Measurements from ENCODE around the gene SLC6A19. TPM values are rescaled to one million over a fixed set of nuclear protein-coding genes. Genes with fewer than 3 reads are reported as not detected.

The SLC6A19 gene
- total RNA-seq, 1 donor from 2014 or later, result not detected

DNA sequence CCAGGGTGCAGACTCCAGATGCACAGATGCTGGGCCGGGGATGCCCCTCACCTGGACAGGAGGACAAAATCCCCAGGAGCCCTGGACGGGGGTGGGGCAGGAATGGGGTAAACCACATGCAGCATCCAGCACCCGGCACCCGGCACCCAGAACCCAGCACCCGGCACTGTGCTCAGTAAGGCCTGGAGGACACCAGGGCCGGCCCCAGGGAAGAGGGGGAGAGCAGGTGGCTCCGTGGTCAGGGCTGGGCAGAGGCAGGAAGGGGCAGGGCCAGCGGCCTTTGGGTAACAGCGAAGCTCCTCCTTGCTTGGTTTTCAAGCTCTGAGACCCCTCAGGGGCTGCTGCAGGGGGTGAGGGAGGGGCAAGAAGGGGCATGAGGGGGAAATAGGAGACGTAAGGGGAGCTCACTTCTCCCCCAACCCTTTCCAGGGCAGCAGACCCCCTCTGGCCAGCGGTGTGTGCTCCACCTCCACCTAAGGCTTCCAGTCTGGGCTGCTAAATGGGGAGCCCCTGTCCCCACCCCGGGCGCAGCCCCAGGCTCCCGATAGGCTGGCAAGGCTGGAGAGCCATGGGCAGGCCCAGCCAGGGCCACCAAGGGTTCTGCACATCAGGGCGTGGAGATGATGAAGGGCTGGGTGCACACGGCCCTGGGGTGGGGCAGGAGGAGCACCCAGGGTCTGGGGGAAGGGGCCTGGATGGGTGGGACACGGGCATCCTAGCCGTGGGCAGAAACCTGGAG, 17.8 kb upstream of the SLC6A19 start:
- no peaks in the 10 kb centered on the region for H3K27me3 ChIP-seq
- H3K36me3 ChIP-seq, result no peaks in the 10 kb centered on the region
- H3K9me3 ChIP-seq (ENCODE audit: low read depth), result no peaks in the 10 kb centered on the region
- H3K9ac ChIP-seq, result no peak overlapping the region
- no peak overlapping the region for H2AFZ ChIP-seq (replicated peaks)
- no peak overlapping the region for H3K4me2 ChIP-seq
- H3K27ac ChIP-seq, result no peak overlapping the region
- Mint-ChIP-seq H3K9me3 (no peaks in the 10 kb centered on the region), H3K4me1 (peaks cover 13% of the 10 kb centered on the region), H3K36me3 (no peaks in the 10 kb centered on the region), H3K27me3 (ENCODE audit: insufficient read depth, low read depth) (no peaks in the 10 kb centered on the region), H3K4me3 (no peak overlapping the region), H3K27ac (peak overlapping the region; percentile 77)
- H3F3A ChIP-seq (ENCODE audit: low read depth), result no peaks in the 10 kb centered on the region
- H3K4me3 ChIP-seq, result no peak overlapping the region
- no peaks in the 10 kb centered on the region for H4K20me1 ChIP-seq (ENCODE audit: low read depth)
- H3K4me1 ChIP-seq, result peaks cover 5% of the 10 kb centered on the region
- TF ChIP-seq EZH2 (IDR thresholded peaks at IDR 0.05), result no peak
- no peak for TF ChIP-seq EZH2phosphoT487 (IDR thresholded peaks at IDR 0.05)
- TF ChIP-seq, protein P1, sequence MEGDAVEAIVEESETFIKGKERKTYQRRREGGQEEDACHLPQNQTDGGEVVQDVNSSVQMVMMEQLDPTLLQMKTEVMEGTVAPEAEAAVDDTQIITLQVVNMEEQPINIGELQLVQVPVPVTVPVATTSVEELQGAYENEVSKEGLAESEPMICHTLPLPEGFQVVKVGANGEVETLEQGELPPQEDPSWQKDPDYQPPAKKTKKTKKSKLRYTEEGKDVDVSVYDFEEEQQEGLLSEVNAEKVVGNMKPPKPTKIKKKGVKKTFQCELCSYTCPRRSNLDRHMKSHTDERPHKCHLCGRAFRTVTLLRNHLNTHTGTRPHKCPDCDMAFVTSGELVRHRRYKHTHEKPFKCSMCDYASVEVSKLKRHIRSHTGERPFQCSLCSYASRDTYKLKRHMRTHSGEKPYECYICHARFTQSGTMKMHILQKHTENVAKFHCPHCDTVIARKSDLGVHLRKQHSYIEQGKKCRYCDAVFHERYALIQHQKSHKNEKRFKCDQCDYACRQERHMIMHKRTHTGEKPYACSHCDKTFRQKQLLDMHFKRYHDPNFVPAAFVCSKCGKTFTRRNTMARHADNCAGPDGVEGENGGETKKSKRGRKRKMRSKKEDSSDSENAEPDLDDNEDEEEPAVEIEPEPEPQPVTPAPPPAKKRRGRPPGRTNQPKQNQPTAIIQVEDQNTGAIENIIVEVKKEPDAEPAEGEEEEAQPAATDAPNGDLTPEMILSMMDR (IDR thresholded peaks at IDR 0.05), result no peak
- no peaks in the 10 kb centered on the region for H3K79me2 ChIP-seq (ENCODE audit: low read depth)
- DNase-seq (ENCODE audit: low spot score), result no peak

DNA sequence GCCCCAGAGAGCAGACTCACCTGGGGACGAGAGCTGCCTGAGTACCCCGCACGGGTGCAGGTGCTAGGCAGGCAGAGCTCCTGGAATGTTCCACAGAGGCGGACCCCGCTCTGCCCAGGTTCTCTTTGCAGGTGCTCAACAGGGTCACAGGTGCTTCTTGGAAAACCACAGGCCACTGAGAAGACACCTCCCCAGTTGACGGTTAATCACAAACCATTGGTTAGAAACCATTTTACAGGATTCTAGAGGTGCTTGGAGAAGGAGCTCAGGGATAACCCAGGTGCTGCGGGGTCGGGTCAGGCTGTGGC, 17.3 kb upstream of the SLC6A19 start:
- Histone ChIP-seq H3K4me2 (no peak overlapping the region), H3F3A (ENCODE audit: low read depth) (no peaks in the 10 kb centered on the region), H3K27me3 (no peaks in the 10 kb centered on the region), H4K20me1 (ENCODE audit: low read depth) (no peaks in the 10 kb centered on the region), H3K4me3 (no peak overlapping the region), H3K9ac (no peak overlapping the region), H2AFZ (replicated peaks) (no peak overlapping the region), H3K4me1 (peaks cover 5% of the 10 kb centered on the region), H3K27ac (no peak overlapping the region), H3K36me3 (no peaks in the 10 kb centered on the region), H3K9me3 (ENCODE audit: low read depth) (no peaks in the 10 kb centered on the region), H3K79me2 (ENCODE audit: low read depth) (no peaks in the 10 kb centered on the region)
- Mint-ChIP-seq H3K27ac (no peak overlapping the region), H3K4me1 (peaks cover 16% of the 10 kb centered on the region), H3K36me3 (no peaks in the 10 kb centered on the region), H3K27me3 (ENCODE audit: insufficient read depth, low read depth) (no peaks in the 10 kb centered on the region), H3K4me3 (no peak overlapping the region), H3K9me3 (no peaks in the 10 kb centered on the region)
- TF ChIP-seq EZH2phosphoT487 (IDR thresholded peaks at IDR 0.05) (no peak), EZH2 (IDR thresholded peaks at IDR 0.05) (no peak)
- TF ChIP-seq, protein P1 (IDR thresholded peaks at IDR 0.05), result no peak
- DNase-seq (ENCODE audit: low spot score), result no peak

DNA sequence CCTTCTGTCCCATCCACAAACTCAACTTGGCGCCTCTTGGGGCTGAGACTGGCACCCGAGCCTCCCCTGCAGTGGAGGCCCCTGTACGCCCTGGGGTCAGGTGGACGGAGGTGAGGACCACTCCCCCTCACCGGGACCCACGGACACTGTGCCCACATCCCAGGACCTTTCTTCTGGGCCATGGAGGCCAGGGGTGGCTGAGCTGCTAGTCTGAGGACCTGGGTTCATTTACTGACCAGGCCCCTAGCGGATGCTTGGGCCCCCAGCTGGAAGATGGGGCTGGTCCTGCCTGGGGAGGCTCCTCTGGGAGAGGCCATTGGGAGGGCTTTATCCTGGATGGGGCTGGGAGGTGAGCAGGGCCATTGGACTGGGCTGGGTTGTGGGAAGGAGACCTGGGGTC, 16.9 kb upstream of the SLC6A19 start:
- no peaks in the 10 kb centered on the region for H3K9me3 ChIP-seq (ENCODE audit: low read depth)
- H3K79me2 ChIP-seq (ENCODE audit: low read depth), result no peaks in the 10 kb centered on the region
- no peak overlapping the region for H3K4me2 ChIP-seq
- H4K20me1 ChIP-seq (ENCODE audit: low read depth), result no peaks in the 10 kb centered on the region
- H3K27me3 ChIP-seq, result no peaks in the 10 kb centered on the region
- H3K4me1 Mint-ChIP-seq, result peaks cover 16% of the 10 kb centered on the region
- no peak overlapping the region for H3K27ac Mint-ChIP-seq
- H3K36me3 ChIP-seq, result no peaks in the 10 kb centered on the region
- no peaks in the 10 kb centered on the region for H3K27me3 Mint-ChIP-seq (ENCODE audit: insufficient read depth, low read depth)
- H3K27ac ChIP-seq, result no peak overlapping the region
- H3K36me3 Mint-ChIP-seq, result no peaks in the 10 kb centered on the region
- DNase-seq (ENCODE audit: low spot score), result no peak
- H3K4me3 ChIP-seq, result no peak overlapping the region
- no peaks in the 10 kb centered on the region for H3K9me3 Mint-ChIP-seq
- H3K4me3 Mint-ChIP-seq, result no peak overlapping the region
- no peak overlapping the region for H2AFZ ChIP-seq (replicated peaks)
- H3K4me1 ChIP-seq, result peaks cover 5% of the 10 kb centered on the region
- H3K9ac ChIP-seq, result no peak overlapping the region
- H3F3A ChIP-seq (ENCODE audit: low read depth), result no peaks in the 10 kb centered on the region
- no peak for TF ChIP-seq EZH2 (IDR thresholded peaks at IDR 0.05)
- TF ChIP-seq EZH2phosphoT487 (IDR thresholded peaks at IDR 0.05), result no peak
- TF ChIP-seq, protein P1 (IDR thresholded peaks at IDR 0.05), result no peak

Measured in neural progenitor cell (in vitro differentiated cells).